Heart left ventricle (tissue), 16 donors: ENCODE data around the gene HPF1. TPM values are rescaled to one million over a fixed set of nuclear protein-coding genes. Genes with fewer than 3 reads are reported as not detected.

Experiments
- ATAC-seq, 4 donors: fragments of 200-7000 bp; cut with Tn5 transposase; one replicate each; pipeline ENCODE4 v1.9.1; 2020 to 2022; ENCODE audit warnings: moderate library complexity in 4 of 4, mild to moderate bottlenecking in 3 of 4, moderate number of reproducible peaks in 1 of 4
- DNase-seq, 5 donors: peaks; one replicate each; pipeline ENCODE4 v3.0.0-alpha.2; 2020
- H3K27ac ChIP-seq, 12 donors: fragments of 200-600 bp; sonication (generic) in 4 of 12; one replicate each; pipeline versions ENCODE4 v1.5.0 to v1.8.0; 2016 to 2022; ENCODE audit warnings: mild to moderate bottlenecking in 2 of 12
- H3K27me3 ChIP-seq, 9 donors: fragments of 200-600 bp; sonication (generic) in 2 of 9; one replicate each; pipeline versions ENCODE4 v1.5.1 to v1.8.0; 2016 to 2022; ENCODE audit warnings: mild to moderate bottlenecking in 3 of 9
- H3K36me3 ChIP-seq, 9 donors: fragments of 200-600 bp; sonication (generic) in 2 of 9; one replicate each; pipeline versions ENCODE4 v1.5.0 to v1.8.0; 2018 to 2022; ENCODE audit warnings: mild to moderate bottlenecking in 2 of 9
- H3K4me1 ChIP-seq, 12 donors: fragments of 200-600 bp; sonication (generic) in 4 of 12; one replicate each; pipeline versions ENCODE4 v1.5.0 to v1.8.0; 2016 to 2022; ENCODE audit warnings: mild to moderate bottlenecking in 3 of 12
- H3K4me3 ChIP-seq, 12 donors: fragments of 200-600 bp; sonication (generic) in 4 of 12; one replicate each; pipeline versions ENCODE4 v1.5.0 to v1.8.0; 2017 to 2022; ENCODE audit warnings: mild to moderate bottlenecking in 9 of 12, moderate library complexity in 4 of 12
- H3K9me3 ChIP-seq, 12 donors: fragments of 200-600 bp; sonication (generic) in 4 of 12; one replicate each; pipeline versions ENCODE4 v1.5.0 to v1.8.0; 2016 to 2022; ENCODE audit warnings: mild to moderate bottlenecking in 1 of 12
- POLR2A ChIP-seq, 2 donors: fragments of 450-650 bp; IDR thresholded peaks; one replicate each; pipeline ENCODE4 v1.6.1; 2017; ENCODE audit warnings: antibody characterized with exemption in 2 of 2, mild to moderate bottlenecking in 2 of 2, moderate library complexity in 2 of 2
- WGBS, 4 donors: extraction: QIAGEN DNeasy Blood & Tissue Kit in 2 of 4; methylation state at CpG; one replicate each; pipeline versions ENCODE4 v1.1.5 to v1.1.7; 2013 to 2018; 5-methylcytosine and 5-hydroxymethylcytosine counted together
- intact Hi-C, 10 donors: fragments of 100-400 bp; cut with DNase I; formaldehyde crosslinking; loops; one replicate each; pipeline versions ENCODE4 v1.11.1 to v1.14.2; 2022
- polyA plus RNA-seq, 2 donors: library from polyadenylated mRNA; stranded (reverse); fragments of 200-250 nt; gene quantifications; one replicate each; pipeline ENCODE4 v1.2.3, GENCODE V29; 2013
- total RNA-seq, 9 donors: library from RNA; depleted of rRNA in 2 of 9; stranded (reverse); fragments of >200 nt in 2 of 9; fragmentation: NEBNext Ultra II Directional in 3 of 9; extraction: Animal tissue kit (Norgen Biotek cat#: 25700) in 3 of 9; gene quantifications; one replicate each; pipeline versions ENCODE4 v1.1.0 to v1.2.4, GENCODE V29; 2016 to 2023
- TF ChIP-seq, protein P1 (sequence below), 12 donors: fragments of 200-600 bp; sonication (generic) in 4 of 12; IDR thresholded peaks; one replicate each; pipeline versions ENCODE4 v1.5.0 to v1.8.0; 2018 to 2022; ENCODE audit warnings: antibody characterized with exemption in 12 of 12, mild to moderate bottlenecking in 5 of 12
- donor health status: ischemic (EF 13 %, LVEDD 7.1; RV severe dilation, severe dysfunction).
- donor health status: healthy with polysubstance abuse.
- donor health status: DM: no; HTN: yes; CAD: no.
- donor health status: DM: no; HTN: no; CAD: no.
- donor health status: ischemic (EF 25% LVEDD 6.9; RV normal size, moderate dysfunction).
- donor health status: ischemic (EF 25% LVEDD 5.7; RV mildly dilated, moderate dysfunction).
- donor health status: healthy.
- donor health status: DM: yes; HTN: yes; CAD: no.
- donor health status: ischemic (EF 35%, LVEDD 5.7; RV mildly dilated, moderate dysfunction).
- donor health status: nonischemic (EF 11% LVEDD 7.7; RV severe dilation, severe dysfunction).
- donor health status: DM: yes; HTN: yes; CAD: no.
- donor health status: PGD.
- donor health status: ischemic (EF 29% LVEDD 5.4; RV normal size, mild dysfunction).
- donor health status: nonischemic (EF 23%, LVEDD 6.1; RV moderate dilation, normal function).

The HPF1 gene
- total and polyA plus RNA-seq, 11 donors: 15.7 to 38.3 (median 20.5) TPM

DNA sequence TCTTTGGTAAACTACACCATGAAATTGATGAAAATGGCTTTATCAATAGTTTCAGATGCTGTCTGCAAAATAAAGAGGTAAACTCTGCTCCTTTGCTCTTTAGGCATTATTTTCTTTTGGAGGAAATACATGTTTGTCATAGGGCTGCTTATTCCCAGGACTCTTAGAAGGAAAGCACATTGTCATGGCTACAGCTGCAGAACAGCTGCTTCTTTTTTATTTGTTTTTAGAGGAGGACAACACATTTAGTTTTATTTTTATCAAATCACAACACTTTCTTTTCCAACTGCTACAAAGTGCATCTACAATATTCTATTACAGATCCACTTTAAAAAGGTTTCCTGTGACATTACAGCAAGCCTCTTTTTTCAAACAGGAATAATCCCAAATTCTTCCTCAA lies 12.7 kb upstream of the HPF1 start:
- intact Hi-C loops: no loop called here
- H3K4me3 ChIP-seq: no peak overlapping the region
- DNase-seq: no peak
- H3K9me3 ChIP-seq: peaks cover 0 to 7% (median 0%) of the 10 kb centered on the region in 12 donors
- TF ChIP-seq POLR2A (IDR thresholded peaks at IDR 0.05): no peak
- TF ChIP-seq, protein P1, sequence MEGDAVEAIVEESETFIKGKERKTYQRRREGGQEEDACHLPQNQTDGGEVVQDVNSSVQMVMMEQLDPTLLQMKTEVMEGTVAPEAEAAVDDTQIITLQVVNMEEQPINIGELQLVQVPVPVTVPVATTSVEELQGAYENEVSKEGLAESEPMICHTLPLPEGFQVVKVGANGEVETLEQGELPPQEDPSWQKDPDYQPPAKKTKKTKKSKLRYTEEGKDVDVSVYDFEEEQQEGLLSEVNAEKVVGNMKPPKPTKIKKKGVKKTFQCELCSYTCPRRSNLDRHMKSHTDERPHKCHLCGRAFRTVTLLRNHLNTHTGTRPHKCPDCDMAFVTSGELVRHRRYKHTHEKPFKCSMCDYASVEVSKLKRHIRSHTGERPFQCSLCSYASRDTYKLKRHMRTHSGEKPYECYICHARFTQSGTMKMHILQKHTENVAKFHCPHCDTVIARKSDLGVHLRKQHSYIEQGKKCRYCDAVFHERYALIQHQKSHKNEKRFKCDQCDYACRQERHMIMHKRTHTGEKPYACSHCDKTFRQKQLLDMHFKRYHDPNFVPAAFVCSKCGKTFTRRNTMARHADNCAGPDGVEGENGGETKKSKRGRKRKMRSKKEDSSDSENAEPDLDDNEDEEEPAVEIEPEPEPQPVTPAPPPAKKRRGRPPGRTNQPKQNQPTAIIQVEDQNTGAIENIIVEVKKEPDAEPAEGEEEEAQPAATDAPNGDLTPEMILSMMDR (IDR thresholded peaks at IDR 0.05): no peak
- H3K27me3 ChIP-seq: peaks cover 0 to 13% (median 9%) of the 10 kb centered on the region in 9 donors
- H3K27ac ChIP-seq: peak overlapping the region in 4 of 12 donors; percentile 26 to 31 (median 28)
- H3K4me1 ChIP-seq: peaks cover 0 to 9% (median 0%) of the 10 kb centered on the region in 12 donors
- ATAC-seq: peak in 1 of 4 donors; percentile 45
- no peaks in the 10 kb centered on the region for H3K36me3 ChIP-seq

- 82 to 91% (median 87%) methylated on average over 3 of the region's 3 CpGs for WGBS, 4 donors
- no peaks in the 10 kb centered on the region for H3K36me3 ChIP-seq
- H3K9me3 ChIP-seq: peaks cover 0 to 7% (median 0%) of the 10 kb centered on the region in 12 donors
- no peaks in the 10 kb centered on the region for H3K4me1 ChIP-seq
- ATAC-seq (no peak), DNase-seq (no peak)
- no peaks in the 10 kb centered on the region for H3K27me3 ChIP-seq
- TF ChIP-seq, protein P1 (IDR thresholded peaks at IDR 0.05): no peak
- no peak for TF ChIP-seq POLR2A (IDR thresholded peaks at IDR 0.05)
- intact Hi-C loops: no loop called here
- H3K4me3 ChIP-seq: no peak overlapping the region
- no peak overlapping the region for H3K27ac ChIP-seq
These were observed 10.6 kb upstream of the HPF1 start for GRCh38 chr4:169768385-169768784.

GRCh38 chr4:169766741-169767140 lies 9.0 kb upstream of the HPF1 start:
- Histone ChIP-seq H3K27ac (no peak overlapping the region), H3K36me3 (no peaks in the 10 kb centered on the region), H3K9me3 (peaks cover 0 to 7% (median 0%) of the 10 kb centered on the region in 12 donors), H3K4me3 (no peak overlapping the region), H3K4me1 (no peaks in the 10 kb centered on the region), H3K27me3 (no peaks in the 10 kb centered on the region)
- DNase-seq (no peak), ATAC-seq (no peak)
- TF ChIP-seq, protein P1 (IDR thresholded peaks at IDR 0.05): no peak
- TF ChIP-seq POLR2A (IDR thresholded peaks at IDR 0.05): no peak
- intact Hi-C loops: no loop called here
- 80 to 84% (median 82%) methylated on average over 3 of the region's 3 CpGs for WGBS, 4 donors

DNA sequence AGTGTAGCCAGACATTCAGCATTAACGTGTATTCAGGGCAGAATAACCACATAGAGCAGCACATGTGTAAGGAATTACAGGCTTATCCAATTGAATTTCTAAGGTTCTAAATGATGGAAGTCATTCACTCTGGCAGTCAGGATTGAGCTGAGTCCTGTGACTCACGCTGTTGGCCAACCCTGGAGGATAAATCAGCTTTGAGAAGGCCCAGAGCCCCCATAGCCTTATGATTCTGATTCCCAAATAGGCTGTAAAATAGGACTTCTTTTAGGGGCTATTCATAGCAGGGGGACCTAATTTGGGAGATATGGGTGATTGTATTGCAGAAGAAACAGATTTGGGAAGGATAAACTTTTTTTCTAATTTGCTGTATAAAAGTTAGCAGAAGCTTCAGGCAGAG lies 8.1 kb upstream of the HPF1 start:
- TF ChIP-seq, protein P1 (IDR thresholded peaks at IDR 0.05): no peak
- no peak for TF ChIP-seq POLR2A (IDR thresholded peaks at IDR 0.05)
- intact Hi-C loops: no loop called here
- ATAC-seq: no peak
- WGBS, 4 donors: 77 to 84% (median 80%) methylated on average over 2 of the region's 2 CpGs
- Histone ChIP-seq H3K4me3 (no peak overlapping the region), H3K9me3 (peaks cover 0 to 7% (median 0%) of the 10 kb centered on the region in 12 donors), H3K36me3 (no peaks in the 10 kb centered on the region), H3K4me1 (no peaks in the 10 kb centered on the region), H3K27me3 (no peaks in the 10 kb centered on the region), H3K27ac (no peak overlapping the region)
- no peak for DNase-seq
